ENCODE measurements around the gene KLHL11.

DNA sequence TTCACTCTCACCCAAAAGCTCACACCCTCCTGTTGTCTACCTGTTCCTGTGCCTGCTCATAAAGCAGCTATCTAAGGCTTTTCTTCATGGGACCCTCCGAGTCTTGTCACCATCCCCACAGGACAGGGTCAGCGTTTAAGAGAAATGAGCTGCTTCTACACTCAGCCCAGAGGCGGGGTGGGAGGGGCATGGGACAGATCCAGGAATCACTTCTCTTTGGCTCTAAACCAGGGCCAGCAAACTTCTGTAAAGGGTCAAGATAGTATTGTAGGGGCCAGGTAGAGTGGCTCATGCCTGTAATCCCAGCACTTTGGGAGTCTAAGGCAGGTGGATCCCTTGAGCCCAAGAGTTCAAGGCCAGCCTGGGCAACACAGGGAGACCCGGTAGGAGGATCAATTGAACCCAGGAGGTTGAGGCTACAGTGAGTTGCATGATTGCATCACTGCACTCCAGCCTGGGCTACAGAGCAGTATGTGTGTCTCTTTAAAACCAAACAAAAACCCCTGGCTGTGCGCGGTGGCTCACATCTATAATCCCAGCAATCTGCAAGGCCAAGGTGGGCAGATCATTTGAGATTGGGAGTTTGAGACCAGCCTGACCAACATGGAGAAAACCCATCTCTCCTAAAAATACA, 23.2 kb upstream of the KLHL11 start:
- TF ChIP-seq POLR2A (IDR thresholded peaks at IDR 0.05; ENCODE audit: low read length): no peak
- no peak for TF ChIP-seq GATA1 (IDR thresholded peaks at IDR 0.05; ENCODE audit: low read depth, low read length)
